ENCODE data around the gene IL22.

IL22 gene

DNA sequence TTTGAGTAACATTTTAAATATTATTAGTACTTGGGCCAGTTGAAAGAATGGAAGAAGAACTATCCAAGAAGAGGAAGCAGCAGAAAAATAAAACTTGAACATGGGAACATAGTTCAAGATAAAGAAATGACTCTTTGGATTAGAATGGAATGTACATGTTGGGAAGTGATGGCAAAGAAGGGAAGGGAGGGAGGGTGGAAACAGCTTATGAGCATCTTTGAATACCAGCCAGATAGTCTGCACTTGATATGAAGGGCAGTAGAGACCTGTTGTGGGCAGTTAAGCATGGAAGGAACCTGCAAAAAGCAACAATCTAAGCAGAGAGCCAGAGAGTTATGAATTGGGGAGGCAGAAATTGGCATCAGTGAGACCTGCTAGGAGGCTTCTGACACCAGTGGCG, 10.0 kb upstream of the IL22 start:
- no peak for DNase-seq

DNA sequence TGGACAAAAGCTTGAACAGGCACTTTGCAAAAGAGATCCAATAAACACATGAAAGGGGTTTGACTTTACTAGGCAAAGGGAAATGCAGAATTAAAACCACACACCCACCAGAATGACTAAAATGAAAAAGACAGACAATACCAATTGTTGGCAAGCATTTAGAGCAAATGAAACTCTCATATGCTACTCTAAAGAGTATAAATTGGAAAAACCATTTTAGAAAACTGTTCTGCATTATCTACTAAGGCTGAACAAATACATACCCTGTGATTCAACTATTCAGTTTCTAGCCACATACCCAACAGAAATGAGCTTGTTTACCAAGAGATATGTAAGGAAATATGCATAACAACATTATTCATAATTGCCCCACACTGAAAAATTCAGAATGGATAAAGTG, 8.5 kb upstream of the IL22 start:
- DNase-seq, result no peak

DNA sequence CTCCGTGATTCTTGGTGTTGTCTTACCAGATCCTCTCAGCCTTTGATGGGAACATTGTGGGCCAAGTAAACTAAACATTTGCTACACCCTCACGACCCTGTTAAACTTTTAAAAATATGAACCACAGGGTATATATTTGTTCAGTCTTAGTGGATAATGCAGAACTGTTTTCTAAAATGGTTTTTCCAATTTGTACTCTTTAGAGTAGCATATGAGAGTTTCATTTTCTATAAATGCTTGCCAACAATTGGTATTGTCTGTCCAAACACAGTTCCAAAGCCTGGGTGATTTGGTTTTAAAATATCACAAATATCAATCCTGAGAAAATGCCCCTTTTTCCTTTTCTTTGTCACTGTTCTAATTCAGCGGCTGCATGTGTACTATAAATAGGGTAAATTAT, 6.7 kb upstream of the IL22 start:
- no peak for DNase-seq

DNA sequence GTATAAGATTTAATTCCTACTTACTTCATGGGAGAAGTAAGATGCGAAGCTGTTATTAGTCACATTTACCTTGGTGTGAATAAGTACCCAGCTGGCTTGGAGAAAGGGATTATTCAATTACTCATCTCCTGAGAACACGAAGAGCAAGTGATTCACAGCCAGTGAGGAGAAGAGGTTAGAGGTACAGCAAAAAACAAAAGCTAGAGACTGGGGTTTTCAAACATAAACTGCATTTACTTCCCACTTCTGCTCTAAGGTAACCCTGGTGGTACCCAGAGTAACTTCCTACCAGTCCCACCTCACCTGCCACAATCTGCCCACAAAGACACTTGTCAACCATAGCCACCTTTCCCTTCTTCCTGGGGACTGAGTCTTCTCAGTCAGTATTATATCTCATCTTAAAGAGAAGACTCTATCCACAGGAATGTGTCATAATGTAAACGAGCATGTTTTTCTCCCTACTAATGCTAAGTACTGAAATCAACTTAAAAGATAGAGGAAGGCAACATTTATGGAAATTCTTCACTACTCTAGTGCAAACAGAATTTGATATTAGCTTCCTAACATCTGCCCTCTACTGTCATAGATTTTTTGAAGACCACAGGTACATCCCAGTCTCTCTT, 6.0 kb upstream of the IL22 start:
- no peak for DNase-seq

DNA sequence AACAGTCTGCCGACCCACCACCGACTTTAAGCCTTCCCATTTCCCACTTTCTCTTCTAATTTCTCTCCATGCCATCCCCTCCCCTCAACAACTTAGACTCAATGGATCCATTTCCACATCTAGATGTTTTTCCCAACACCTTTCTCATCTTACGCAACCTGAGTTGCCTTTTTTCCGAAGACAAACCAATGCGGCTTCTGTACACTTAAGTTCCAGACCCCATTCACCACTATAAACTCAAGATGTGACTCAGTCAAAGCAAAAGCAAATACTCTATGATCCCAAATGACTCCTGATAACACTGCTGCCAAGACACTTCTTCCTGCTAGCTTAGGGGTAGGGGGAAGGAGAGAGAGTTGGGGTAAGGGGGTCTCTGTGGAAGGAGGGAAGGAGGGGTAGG, 1.3 kb downstream of the IL22 start:
- DNase-seq, result no peak

DNA sequence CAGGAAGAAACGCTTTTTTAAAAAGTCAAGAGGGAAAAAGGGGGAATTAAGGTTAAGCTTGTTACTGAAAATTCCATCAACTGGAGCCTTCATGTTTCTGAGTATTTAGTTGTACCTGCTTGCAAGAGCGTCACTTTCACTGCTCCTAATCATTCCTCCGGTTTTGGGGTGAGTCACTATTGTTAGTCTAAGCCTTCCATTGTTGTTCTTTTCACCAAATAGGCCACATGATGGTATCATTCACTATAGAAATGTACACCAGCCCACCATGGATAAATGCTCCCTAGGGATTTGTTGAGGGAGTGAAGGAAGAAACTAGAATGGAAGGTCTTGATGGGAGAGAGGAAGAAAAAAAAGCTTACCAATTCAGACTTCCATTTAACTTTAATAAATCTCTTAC, 3.0 kb downstream of the IL22 start:
- DNase-seq, result no peak

DNA sequence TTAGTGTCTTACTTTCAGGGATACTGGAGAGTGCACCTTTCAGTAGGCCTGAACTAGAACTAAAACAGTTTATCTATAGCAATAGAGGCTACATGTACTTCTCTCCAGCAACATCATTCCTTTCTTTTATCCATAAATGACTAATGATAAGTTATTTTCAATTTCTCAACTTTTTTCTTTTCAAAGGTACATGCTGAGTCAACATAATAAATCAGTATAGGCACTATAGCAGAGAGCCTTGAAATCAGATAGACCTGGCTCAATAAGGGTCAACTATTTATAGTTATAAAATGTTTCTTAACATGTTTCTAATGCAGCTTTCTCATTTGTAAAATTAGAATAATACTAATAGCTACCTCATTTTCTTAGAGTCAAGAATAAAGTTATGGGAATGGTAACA, 5.6 kb downstream of the IL22 start:
- DNase-seq, result no peak

DNA sequence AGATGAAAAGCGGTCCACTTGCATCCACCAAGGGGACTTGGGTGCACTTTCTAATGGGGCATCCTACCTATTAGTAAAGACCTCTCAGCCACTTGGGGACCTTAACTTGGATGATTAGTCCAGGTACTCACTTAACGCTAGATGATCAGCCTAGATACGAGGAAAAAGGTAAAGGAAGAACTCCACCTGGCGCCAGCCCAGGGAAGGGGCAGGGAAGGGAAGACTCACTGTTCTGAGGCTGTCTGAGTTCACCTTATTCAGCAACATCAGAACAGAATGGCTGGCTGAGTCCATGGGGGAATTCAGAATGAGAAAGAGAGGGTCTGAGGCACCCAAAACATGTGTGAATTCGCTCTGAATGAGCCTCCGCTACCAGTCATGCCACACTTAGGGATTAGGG, 7.1 kb downstream of the IL22 start:
- DNase-seq, result no peak

DNA sequence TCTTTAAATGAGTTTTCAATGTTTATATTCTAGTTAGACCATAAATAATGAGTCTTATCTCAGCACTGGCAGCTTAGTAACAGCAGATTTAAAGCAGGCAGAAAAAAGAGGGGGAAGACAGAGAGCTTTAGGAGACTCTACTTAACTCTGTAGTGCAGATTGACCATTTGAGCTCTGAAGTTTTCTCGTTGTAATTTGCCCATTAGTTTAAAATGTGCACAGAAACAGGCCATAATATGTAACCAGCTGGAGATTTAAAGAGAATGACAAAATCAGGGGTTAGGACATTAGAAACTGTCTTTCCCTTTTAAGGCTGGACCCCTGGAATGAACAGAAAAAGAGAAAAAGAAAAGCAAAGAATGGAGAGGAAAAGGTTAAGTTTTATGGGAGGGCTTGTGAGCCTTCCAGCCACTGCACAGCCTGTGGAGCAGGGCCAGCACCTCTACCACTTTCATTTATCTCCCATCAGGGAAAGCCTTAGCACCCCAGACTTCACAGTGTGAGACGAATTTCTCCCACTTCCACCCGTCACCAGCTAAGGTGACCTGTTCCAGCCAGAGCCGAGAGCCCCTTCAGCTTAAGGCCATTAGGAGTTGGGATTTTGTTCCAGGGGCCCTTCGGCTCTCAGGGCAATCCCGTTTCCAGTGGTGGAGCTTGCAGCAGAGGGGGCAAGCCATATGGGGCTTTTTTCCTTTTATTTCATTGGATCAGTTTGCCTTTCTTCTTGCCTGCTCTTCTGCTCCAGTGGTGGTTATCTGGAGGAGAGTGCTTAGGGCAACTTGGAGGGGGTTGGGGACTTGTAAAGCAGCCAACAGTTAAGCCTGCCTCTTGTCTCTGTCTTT, 8.0 kb downstream of the IL22 start:
- DNase-seq, result no peak

DNA sequence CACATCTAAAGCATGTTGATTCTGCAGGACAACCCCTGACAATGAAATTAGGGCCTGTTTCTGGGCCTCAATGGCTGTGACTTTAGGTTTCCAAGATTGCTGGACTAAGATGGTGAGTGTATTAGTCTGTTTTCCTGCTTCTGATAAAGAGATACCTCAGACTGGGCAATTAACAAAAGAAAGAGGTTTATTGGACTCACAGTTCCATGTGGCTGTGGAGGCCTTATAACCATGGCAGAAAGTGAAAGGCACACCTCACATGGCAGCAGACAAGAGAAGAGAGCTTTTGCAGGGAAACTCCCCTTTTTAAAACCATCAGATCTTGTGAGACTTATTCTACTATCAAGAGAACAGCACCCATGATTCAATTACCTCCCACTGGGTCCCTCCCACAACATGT, 10.6 kb downstream of the IL22 start:
- DNase-seq, result no peak

DNA sequence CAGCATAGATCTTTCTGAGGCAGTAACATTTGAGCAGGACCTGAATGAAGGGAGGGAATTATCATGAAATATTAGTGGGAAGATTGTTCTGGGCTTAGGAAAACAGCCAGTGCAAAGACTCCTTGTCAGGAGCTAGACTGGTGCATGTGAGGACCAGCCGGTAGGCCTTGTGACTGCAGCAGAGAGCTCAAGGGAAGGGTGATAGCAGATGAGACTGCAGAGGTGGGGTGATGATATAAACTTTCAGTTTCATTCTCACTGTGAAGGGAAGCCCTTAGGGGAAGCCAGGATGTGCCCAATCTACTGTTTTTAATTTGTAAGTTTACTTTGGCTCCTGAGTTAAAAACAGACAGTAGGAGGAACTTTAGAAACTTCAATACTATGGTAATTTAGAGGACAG, 12.4 kb downstream of the IL22 start:
- DNase-seq, result peak; percentile 41

DNA sequence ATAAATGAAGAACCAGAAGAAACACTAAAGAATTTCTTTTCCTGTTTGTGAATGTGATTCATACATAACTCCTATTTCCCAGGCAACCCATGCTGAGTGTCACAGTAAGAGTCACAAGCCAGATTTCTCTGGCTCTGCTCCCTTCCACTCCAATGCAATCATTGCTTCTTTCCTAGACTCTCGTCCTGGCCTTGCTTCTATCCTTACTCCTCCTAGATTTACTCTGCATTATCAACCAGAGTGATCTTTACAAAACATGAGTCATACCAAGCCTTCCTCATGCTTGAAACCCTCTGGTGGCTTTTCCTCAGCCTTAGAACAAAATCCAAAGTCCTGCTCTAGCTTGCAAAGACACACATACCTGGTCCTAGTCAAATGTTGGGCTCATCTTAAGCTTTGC, 13.3 kb downstream of the IL22 start:
- no peak for DNase-seq

DNA sequence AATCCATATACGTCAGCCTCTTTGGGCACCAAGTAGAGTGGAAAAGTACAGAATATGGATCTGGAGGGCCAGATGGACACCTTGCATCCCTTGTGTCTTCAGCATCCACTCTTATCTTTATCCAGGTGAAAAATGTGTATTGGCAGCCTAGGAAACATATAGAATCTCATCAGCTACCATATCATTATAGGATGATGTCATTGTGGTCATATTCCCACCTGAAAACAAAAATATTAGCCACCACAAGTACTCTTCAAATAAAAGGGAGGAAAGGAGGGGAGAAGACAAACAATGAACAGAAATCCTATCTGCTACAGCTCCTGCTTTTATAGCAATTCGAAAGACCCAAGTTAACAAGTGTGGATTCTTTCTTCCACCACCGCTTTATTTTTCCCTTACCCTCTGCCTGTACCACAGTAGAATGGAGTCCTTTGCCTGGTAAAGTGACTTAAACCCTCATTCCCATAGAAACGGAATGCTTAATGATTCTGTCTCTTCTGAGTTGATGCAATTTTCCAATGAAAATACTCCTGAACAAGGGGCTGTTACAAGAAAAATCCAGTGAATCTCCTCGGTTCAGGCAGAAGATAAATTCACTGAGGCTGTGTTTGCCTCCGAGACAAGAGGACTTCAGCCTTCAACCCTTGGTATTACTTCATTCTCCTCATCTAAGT, 14.0 kb downstream of the IL22 start:
- no peak for DNase-seq

DNA sequence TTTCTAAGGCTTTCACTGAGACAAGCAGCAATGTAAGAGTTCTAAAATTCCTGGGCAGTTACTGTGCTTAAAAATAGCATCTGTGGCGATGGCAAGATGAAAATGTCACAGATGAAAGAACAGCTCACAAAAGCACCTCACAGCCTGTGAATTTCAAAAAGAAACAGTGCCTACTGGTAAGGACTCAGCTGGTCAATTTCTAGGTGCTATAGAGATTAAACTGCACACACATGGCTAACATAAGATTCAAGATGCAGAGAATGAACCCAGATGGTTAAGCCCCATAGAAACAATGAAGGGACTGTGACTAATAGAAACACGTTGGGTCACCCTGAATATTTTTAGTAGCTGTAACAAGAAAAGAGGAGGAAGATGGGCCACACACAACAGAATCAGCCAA, 15.8 kb downstream of the IL22 start:
- no peak for DNase-seq

DNA sequence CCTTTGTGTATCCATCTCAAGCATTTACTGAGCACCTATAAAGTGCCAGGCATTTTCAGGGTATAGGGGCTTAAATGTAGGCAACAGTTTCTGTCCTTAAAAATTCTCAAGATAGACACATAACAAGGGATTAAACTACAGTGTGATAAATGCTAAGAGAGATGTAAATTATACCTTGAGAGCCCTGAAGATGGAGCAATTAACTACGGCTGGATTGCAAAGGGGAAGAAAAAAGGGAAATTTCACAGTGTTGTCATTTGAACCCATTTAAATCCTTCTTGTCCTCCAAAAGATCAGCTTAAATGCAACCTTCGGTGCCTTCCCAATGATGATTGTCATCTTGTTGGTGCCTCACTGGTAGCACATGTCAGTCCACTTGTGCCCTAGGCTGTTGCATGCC, 16.3 kb downstream of the IL22 start:
- no peak for DNase-seq

DNA sequence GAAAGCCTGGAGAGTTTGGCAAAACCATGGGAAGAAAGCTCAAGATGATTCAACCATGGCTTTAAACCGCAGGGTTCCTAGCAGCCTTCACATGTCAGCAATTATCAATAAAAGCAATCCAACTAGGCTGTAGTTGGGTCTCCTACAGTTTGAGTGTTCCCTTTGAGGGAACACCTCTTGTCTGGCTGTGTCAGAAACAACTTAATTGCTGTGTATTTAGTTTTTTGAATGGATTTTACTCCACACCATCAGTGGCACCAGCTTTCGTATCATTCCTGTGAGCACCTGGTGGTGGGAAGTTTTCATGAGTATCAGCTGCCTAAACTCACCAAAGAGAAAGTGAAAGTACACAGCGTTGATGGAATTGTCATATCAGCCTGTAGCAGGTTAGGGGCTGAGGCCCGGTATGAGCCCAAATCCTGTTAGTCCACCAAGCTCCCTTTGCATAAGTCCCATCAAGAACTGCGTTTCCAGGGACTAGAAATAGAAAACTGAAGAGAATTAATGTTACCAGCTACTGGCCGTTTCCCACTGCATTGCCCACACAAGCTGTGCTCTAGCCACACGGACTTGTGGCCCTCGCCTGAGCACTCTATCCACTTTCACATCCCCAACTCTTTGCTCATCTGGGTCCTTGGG, 16.9 kb downstream of the IL22 start:
- DNase-seq, result peak; percentile 30

DNA sequence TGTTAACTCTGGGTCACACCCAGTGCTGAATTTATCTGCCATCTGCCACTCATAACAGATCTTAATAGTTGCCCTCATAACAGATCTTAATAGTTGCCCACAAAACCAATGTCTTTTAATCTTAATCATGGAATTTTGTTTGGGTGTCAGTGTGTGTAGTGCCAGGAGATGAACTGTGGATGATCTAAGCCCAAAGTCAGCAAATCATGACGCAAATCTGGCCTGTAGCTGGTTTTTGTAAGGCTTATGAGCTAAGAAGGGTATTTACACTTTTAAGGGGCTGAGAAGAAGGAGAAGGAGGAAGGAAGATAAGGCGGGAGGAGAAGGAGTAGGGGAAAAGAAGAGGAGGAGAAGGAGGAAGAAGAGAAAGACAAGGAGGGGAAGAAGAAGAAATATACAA, 17.8 kb downstream of the IL22 start:
- DNase-seq, result no peak

DNA sequence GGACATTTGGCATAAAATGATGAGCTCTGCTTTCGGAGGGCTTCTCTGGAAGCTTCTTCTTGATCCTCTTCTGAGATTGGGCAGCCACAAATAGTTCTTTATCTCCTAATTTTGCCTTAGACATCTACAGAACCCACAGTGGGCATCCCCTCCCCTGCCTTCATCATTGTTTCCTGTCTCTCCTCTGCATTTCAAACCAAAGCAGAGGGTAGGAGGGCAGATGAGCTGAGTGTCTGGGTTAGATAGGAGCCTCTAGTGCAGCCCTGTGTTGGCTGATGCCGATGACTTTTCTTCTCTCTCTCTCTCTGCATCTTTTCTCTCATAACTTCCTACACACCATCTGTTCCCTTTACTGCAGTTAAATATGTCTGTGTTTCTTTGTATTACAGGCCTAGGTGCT, 19.3 kb downstream of the IL22 start:
- DNase-seq, result no peak

DNA sequence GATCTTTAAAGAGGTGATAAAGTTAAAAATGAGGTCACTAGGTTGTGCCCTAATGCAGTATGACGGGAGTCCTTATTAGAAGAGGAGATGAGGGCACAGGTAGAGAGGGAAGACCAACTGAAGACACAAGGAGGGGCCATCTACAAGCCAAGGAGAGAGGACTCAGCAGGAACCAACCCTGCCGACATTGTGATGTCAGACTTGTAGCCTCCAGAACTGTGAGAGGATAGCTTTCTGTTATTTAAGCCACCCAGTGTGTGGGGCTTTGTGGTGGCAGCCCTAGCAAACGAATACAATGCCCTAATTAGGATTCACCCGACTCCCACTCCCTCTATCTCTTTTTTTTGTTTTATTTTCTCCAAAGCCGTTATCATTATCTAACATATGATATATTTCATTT, 19.9 kb downstream of the IL22 start:
- DNase-seq, result no peak

DNA sequence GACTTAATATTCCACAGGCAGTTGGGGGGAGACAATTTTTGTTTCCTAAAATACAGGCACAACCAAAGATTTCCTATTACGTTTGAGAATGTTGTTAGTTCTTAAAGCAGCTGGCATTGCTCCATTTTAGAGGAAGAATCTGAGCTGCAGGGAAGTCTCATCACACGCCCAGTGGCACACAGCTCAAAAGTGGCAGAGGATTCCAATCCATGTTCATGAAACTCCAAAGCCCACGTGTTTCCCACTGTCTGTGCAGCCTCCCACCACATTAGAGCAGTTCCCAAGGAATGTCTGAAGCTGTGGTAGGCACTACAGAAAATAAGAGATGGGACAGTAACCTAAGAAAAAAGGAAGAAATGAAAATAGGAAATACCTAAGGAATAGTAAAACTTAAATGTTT, 21.7 kb downstream of the IL22 start:
- no peak for DNase-seq

DNA sequence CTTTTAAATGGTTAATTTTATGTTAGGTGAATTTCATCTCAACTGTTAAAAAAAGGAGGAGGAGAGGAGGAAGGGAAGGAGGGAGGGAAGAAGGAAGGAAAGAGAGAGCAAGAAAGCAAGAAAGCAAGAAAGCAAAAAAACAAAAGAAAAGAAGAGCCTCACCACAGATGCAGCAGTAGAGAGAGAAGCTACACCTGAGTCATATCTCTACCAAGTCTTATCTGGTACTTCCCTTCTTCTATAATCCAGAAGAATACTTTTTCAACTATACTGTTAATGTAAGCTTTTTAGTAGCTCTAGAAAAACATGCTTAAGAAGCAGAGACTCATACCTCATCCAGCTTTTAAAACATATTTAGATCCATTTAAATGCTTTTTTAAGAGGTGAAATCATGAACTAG, 22.2 kb downstream of the IL22 start:
- no peak for DNase-seq

DNA sequence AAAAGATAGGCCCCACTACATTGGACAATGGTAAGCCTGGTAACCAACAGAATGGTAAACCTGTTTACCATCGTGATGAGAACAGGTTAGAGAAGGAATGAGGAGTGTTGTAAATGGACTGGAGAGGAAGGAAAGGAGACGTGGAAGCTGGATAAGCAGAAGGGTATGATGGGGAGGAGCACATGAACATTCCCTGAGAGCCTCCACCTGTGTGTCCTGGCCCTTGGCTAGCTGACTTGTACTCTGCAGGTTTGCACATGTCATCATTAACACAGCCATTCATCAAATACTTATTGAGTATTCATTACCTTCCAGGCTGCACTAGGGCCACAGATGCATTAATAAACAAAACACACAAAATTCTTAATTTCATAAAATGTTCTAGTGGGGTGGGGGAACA, 23.4 kb downstream of the IL22 start:
- no peak for DNase-seq

DNA sequence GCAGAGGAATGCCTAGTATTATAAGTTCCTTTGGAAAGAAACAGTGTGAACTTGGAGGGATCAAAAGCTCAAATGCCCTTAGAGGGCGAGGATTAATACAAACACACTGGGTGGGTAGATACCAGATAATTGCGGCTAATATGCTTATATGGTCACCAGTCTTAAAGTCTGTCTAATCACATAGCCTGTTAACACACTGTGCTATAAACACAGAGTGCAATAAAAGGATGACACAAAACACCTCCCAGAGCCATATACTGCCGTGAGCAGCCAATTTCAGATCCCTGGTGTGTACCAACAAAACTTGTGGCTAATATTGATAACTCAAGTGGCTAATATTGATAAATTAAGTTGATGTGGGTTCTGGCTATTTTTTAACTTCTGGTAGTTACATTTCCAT, 26.0 kb downstream of the IL22 start:
- no peak for DNase-seq
